ENCODE measurements around the gene GJD3. TPM values are rescaled to one million over a fixed set of nuclear protein-coding genes. Genes with fewer than 3 reads are reported as not detected.

GJD3 gene
- total RNA-seq, 1 donor from 2014 or later, result 2.8 TPM

- TF ChIP-seq CTCF (IDR thresholded peaks at IDR 0.05), result no peak
- intact Hi-C loops (cut with DNase I), result no loop called here
- peaks cover 20% of the 10 kb centered on the region for H3K36me3 ChIP-seq
- H3K27me3 ChIP-seq, result no peaks in the 10 kb centered on the region
- peaks cover 65% of the 10 kb centered on the region for H3K4me1 ChIP-seq
- H3K4me3 ChIP-seq, result peak overlapping the region; percentile 64
- ATAC-seq (peak; percentile 65), DNase-seq (peak; percentile 88)
- no peaks in the 10 kb centered on the region for H3K9me3 ChIP-seq
- peak overlapping the region; percentile 94 for H3K27ac ChIP-seq
These were observed 19.2 kb downstream of the GJD3 start for GRCh38 chr17:40345161-40345993.

- ATAC-seq (no peak), DNase-seq (no peak)
- H3K27me3 ChIP-seq, result no peaks in the 10 kb centered on the region
- H3K36me3 ChIP-seq, result peaks cover 14% of the 10 kb centered on the region
- no peaks in the 10 kb centered on the region for H3K9me3 ChIP-seq
- TF ChIP-seq CTCF (IDR thresholded peaks at IDR 0.05), result no peak
- peak overlapping the region; percentile 64 for H3K4me3 ChIP-seq
- intact Hi-C loops (cut with DNase I), result no loop called here
- H3K27ac ChIP-seq, result peak overlapping the region; percentile 94
- H3K4me1 ChIP-seq, result peaks cover 64% of the 10 kb centered on the region
These were observed 19.9 kb downstream of the GJD3 start for GRCh38 chr17:40344421-40345160.

- Histone ChIP-seq H3K36me3 (peaks cover 4% of the 10 kb centered on the region), H3K9me3 (no peaks in the 10 kb centered on the region), H3K27ac (peak overlapping the region; percentile 94), H3K4me3 (peak overlapping the region; percentile 64), H3K4me1 (peaks cover 65% of the 10 kb centered on the region), H3K27me3 (no peaks in the 10 kb centered on the region)
- intact Hi-C loops (cut with DNase I), result no loop called here
- ATAC-seq (no peak), DNase-seq (peak; percentile 77)
- TF ChIP-seq CTCF (IDR thresholded peaks at IDR 0.05), result no peak
These were observed 21.1 kb downstream of the GJD3 start for GRCh38 chr17:40343219-40344119.

GRCh38 chr17:40342504-40343218 lies 21.9 kb downstream of the GJD3 start:
- H3K9me3 ChIP-seq, result no peaks in the 10 kb centered on the region
- DNase-seq, result peak; percentile 68
- peak overlapping the region; percentile 64 for H3K4me3 ChIP-seq
- no peak for ATAC-seq
- intact Hi-C loops (cut with DNase I), result no loop called here
- no peak for TF ChIP-seq CTCF (IDR thresholded peaks at IDR 0.05)
- peaks cover 65% of the 10 kb centered on the region for H3K4me1 ChIP-seq
- H3K27ac ChIP-seq, result peak overlapping the region; percentile 94
- H3K36me3 ChIP-seq, result no peaks in the 10 kb centered on the region
- H3K27me3 ChIP-seq, result no peaks in the 10 kb centered on the region
